HAP-1 (cell line): ENCODE measurements around the gene AXDND1.

Source experiments
- DNase-seq, 2 experiments: peaks; one replicate each; pipeline ENCODE4 v3.0.0-alpha.2; 2016 to 2020; ENCODE audit warnings: low spot score in 2 of 2
- H3K27me3 ChIP-seq: fragments of 250-450 bp; sonication (Bioruptor Pico); 2 replicates; pipeline ENCODE4 v1.5.1; 2020; ENCODE audit warnings: low read depth, mild to moderate bottlenecking, moderate library complexity
- H3K36me3 ChIP-seq: fragments of 250-450 bp; sonication (Bioruptor Pico); replicated peaks from 2 replicates; pipeline ENCODE4 v1.5.1; 2020; ENCODE audit warnings: mild to moderate bottlenecking
- H3K4me1 ChIP-seq: fragments of 250-450 bp; sonication (Bioruptor Pico); 2 replicates; pipeline ENCODE4 v1.5.1; 2020; ENCODE audit warnings: mild to moderate bottlenecking
- H3K4me3 ChIP-seq: fragments of 250-450 bp; sonication (Bioruptor Pico); 2 replicates; pipeline ENCODE4 v1.5.1; 2020; ENCODE audit warnings: mild to moderate bottlenecking, moderate library complexity
- H3K9me3 ChIP-seq: fragments of 250-450 bp; sonication (Bioruptor Pico); 2 replicates; pipeline ENCODE4 v1.5.1; 2020; ENCODE audit warnings: mild to moderate bottlenecking, moderate library complexity
- in situ Hi-C: fragments of 300-500 bp; cut with MboI; formaldehyde crosslinking; loops from 3 replicates; pipeline ENCODE4 v1.14.3; 2020; ENCODE audit warnings: low sequenced_read_pairs, inconsistent platforms, mixed read lengths

AXDND1 gene

GRCh38 chr1:179541774-179542173 lies 176.0 kb downstream of the AXDND1 start:
- H3K27me3 ChIP-seq = 0 out of 2 replicates have a peak, but pooled peaks cover 2% of the 10 kb centered on the region
- H3K36me3 ChIP-seq = no peaks in the 10 kb centered on the region
- no peak for DNase-seq
- no peaks in the 10 kb centered on the region for H3K4me1 ChIP-seq
- H3K9me3 ChIP-seq = no peaks in the 10 kb centered on the region
- H3K4me3 ChIP-seq = no peak overlapping the region
- in situ Hi-C loops = no loop called here

- no peak for DNase-seq
- 0 out of 2 replicates have a peak, but pooled peaks cover 2% of the 10 kb centered on the region for H3K27me3 ChIP-seq
- in situ Hi-C loops = no loop called here
- no peaks in the 10 kb centered on the region for H3K9me3 ChIP-seq
- H3K4me1 ChIP-seq = no peaks in the 10 kb centered on the region
- no peaks in the 10 kb centered on the region for H3K36me3 ChIP-seq
- H3K4me3 ChIP-seq = no peak overlapping the region
These were observed 179.6 kb downstream of the AXDND1 start for GRCh38 chr1:179545321-179545720.

- H3K4me3 ChIP-seq = no peak overlapping the region
- no peaks in the 10 kb centered on the region for H3K27me3 ChIP-seq
- H3K9me3 ChIP-seq = no peaks in the 10 kb centered on the region
- in situ Hi-C loops = no loop called here
- no peak for DNase-seq
- H3K36me3 ChIP-seq = no peaks in the 10 kb centered on the region
- no peaks in the 10 kb centered on the region for H3K4me1 ChIP-seq
These were observed 181.3 kb downstream of the AXDND1 start for GRCh38 chr1:179547021-179547535.

DNA sequence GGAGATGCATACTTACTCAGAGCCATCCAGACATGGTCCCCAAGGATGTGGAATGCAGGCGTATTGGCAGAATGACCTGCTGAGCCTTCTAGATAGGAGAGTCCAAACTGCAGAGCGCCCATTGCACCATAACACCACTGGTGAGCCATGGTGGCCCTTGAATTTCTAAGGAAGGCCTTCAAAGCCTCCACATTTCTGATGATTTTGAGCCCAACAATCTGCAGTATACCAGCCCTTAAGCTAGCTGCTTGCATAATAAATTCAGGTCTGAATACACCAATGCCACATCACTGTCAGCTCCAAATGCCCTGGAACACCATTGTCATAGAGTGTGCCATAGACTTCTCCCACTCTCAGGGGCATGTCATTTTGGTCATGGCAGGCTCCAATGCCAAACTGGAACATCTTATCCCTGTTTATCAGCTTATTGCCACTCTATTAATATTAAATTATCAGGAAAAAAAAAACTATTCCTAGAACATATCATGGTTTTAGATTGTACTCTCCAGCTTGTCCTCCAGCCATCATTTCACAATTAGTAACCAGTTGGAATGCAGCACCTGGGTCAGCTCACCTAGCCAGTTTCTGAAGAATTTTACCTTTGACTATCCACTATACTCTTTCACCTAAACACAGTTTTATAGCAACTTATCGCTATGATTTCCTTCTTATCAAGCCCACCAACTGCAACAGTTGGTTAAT lies 183.0 kb downstream of the AXDND1 start:
- Histone ChIP-seq H3K4me1 (no peaks in the 10 kb centered on the region), H3K9me3 (no peaks in the 10 kb centered on the region), H3K27me3 (no peaks in the 10 kb centered on the region), H3K36me3 (no peaks in the 10 kb centered on the region), H3K4me3 (no peak overlapping the region)
- DNase-seq = no peak
- in situ Hi-C loops = no loop called here

- in situ Hi-C loops = no loop called here
- H3K27me3 ChIP-seq = no peaks in the 10 kb centered on the region
- no peaks in the 10 kb centered on the region for H3K4me1 ChIP-seq
- DNase-seq = no peak
- H3K4me3 ChIP-seq = no peak overlapping the region
- H3K36me3 ChIP-seq = no peaks in the 10 kb centered on the region
- no peaks in the 10 kb centered on the region for H3K9me3 ChIP-seq
These were observed 183.6 kb downstream of the AXDND1 start for GRCh38 chr1:179549368-179549700.

- no peak for DNase-seq
- no peaks in the 10 kb centered on the region for H3K36me3 ChIP-seq
- no peaks in the 10 kb centered on the region for H3K4me1 ChIP-seq
- in situ Hi-C loops = no loop called here
- H3K9me3 ChIP-seq = no peaks in the 10 kb centered on the region
- no peak overlapping the region for H3K4me3 ChIP-seq
- no peaks in the 10 kb centered on the region for H3K27me3 ChIP-seq
These were observed 185.2 kb downstream of the AXDND1 start for GRCh38 chr1:179550746-179551682.

DNA sequence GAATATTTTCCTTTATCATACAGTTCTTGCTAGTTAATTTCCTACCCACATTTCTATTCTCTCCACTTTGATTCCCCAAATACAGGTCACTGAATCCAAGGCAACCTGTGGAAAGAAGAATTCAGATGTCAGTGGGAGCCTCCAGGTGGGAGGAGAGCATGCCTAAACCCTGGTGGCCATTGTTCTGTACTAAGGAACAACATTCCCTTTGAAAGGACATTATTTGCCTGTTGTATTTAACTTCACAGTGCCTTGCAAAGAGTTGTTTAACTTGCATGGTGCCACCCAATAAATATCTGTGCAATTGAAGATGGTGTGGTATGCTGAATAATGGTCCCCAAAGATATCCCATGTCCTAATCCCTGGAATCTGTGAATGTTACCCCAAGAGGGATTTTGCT lies 188.7 kb downstream of the AXDND1 start:
- no peak overlapping the region for H3K4me3 ChIP-seq
- no peaks in the 10 kb centered on the region for H3K9me3 ChIP-seq
- H3K36me3 ChIP-seq = no peaks in the 10 kb centered on the region
- in situ Hi-C loops = no loop called here
- no peaks in the 10 kb centered on the region for H3K4me1 ChIP-seq
- DNase-seq = no peak
- no peaks in the 10 kb centered on the region for H3K27me3 ChIP-seq

- no peak for DNase-seq
- Histone ChIP-seq H3K36me3 (no peaks in the 10 kb centered on the region), H3K9me3 (no peaks in the 10 kb centered on the region), H3K4me1 (no peaks in the 10 kb centered on the region), H3K27me3 (no peaks in the 10 kb centered on the region), H3K4me3 (no peak overlapping the region)
- in situ Hi-C loops = no loop called here
These were observed 192.3 kb downstream of the AXDND1 start for GRCh38 chr1:179558078-179558477.

GRCh38 chr1:179575497-179576314 lies 209.9 kb downstream of the AXDND1 start, which contains the start of gene NPHS2:
TSS of gene NPHS2 (minus strand) at chr1:179575948. CDS start at chr1:179575864, 84 bp downstream.
- in situ Hi-C loops = no loop called here
- no peak for DNase-seq
- H3K4me1 ChIP-seq = no peaks in the 10 kb centered on the region
- H3K36me3 ChIP-seq = no peaks in the 10 kb centered on the region
- peaks cover 25% of the 10 kb centered on the region for H3K27me3 ChIP-seq
- no peaks in the 10 kb centered on the region for H3K9me3 ChIP-seq
- no peak within 1 kb of the TSS for H3K4me3 ChIP-seq

- Histone ChIP-seq H3K36me3 (no peaks in the 10 kb centered on the region), H3K27me3 (peaks cover 25% of the 10 kb centered on the region)
- in situ Hi-C loops = no loop called here
These were observed 210.7 kb downstream of the AXDND1 start for GRCh38 chr1:179576509-179576908.

GRCh38 chr1:179583771-179584320 lies 218.1 kb downstream of the AXDND1 start:
- DNase-seq = no peak
- Histone ChIP-seq H3K4me1 (no peaks in the 10 kb centered on the region), H3K36me3 (no peaks in the 10 kb centered on the region), H3K9me3 (no peaks in the 10 kb centered on the region), H3K27me3 (no peaks in the 10 kb centered on the region), H3K4me3 (no peak overlapping the region)
- in situ Hi-C loops = no loop called here

More at GRCh38 chr1:179576509-179576908, 210.7 kb downstream of the AXDND1 start:
- Histone ChIP-seq H3K9me3 (no peaks in the 10 kb centered on the region), H3K4me3 (no peak overlapping the region), H3K4me1 (no peaks in the 10 kb centered on the region)
- DNase-seq = no peak

GRCh38 chr1:179586107-179586823 lies 220.5 kb downstream of the AXDND1 start:
- DNase-seq = no peak
- no peaks in the 10 kb centered on the region for H3K9me3 ChIP-seq
- no peaks in the 10 kb centered on the region for H3K36me3 ChIP-seq
- H3K4me1 ChIP-seq = no peaks in the 10 kb centered on the region
- H3K27me3 ChIP-seq = no peaks in the 10 kb centered on the region
- no peak overlapping the region for H3K4me3 ChIP-seq
- in situ Hi-C loops = no loop called here

DNA sequence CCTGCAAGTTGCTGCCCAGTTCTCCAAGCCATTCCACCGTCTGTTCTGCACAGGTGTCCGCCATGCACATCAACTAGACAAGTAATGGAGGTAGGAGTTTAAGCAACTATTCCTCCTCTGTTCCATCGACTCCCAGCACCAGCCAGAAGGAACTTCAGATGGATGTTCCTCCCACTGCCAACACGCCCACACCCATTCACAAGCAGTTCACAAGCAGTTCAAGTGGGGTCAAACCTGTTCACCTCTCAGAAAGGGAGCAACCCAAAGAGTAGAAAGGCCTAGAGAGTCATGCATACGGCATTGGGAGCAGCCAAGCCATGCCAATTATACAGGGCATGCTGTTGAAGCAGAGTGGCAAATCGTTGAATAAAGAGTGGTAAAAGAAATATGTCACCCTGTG lies 221.6 kb downstream of the AXDND1 start:
- Histone ChIP-seq H3K27me3 (no peaks in the 10 kb centered on the region), H3K4me3 (no peak overlapping the region), H3K9me3 (no peaks in the 10 kb centered on the region), H3K36me3 (no peaks in the 10 kb centered on the region), H3K4me1 (no peaks in the 10 kb centered on the region)
- in situ Hi-C loops = no loop called here
- DNase-seq = no peak
